Omental fat pad (tissue), 4 donors: ENCODE results near the gene CPHXL2. TPM values are rescaled to one million over a fixed set of nuclear protein-coding genes. Genes with fewer than 3 reads are reported as not detected.

Source experiments
- ATAC-seq: fragments of 150-250 bp; one replicate; pipeline ENCODE4 v1.9.1; 2016; ENCODE audit warnings: mild to moderate bottlenecking, moderate library complexity; ENCODE audit not compliant: low FRiP score
- DNase-seq: peaks from one replicate; pipeline ENCODE4 v3.0.0-alpha.2; 2019; ENCODE audit warnings: low spot score
- CTCF ChIP-seq, 3 donors: fragments of 450-650 bp; IDR thresholded peaks; one replicate each; pipeline ENCODE4 v1.5.1; 2016 to 2017; ENCODE audit warnings: antibody characterized with exemption in 3 of 3, mild to moderate bottlenecking in 3 of 3, moderate library complexity in 2 of 3
- total RNA-seq, 4 donors: library from RNA; depleted of rRNA; stranded (reverse); fragments of >200 nt; gene quantifications; one replicate each; pipeline ENCODE4 v1.1.0, GENCODE V29; 2016

Gene CPHXL2
- total RNA-seq, 4 donors from 2014 or later, result not detected

- TF ChIP-seq CTCF (IDR thresholded peaks at IDR 0.05), result no peak
- ATAC-seq (no peak), DNase-seq (no peak)
These were observed 48.5 kb downstream of the CPHXL2 start for GRCh38 chr16:75628351-75628750.

GRCh38 chr16:75627851-75628250 is 49.0 kb downstream of the CPHXL2 start:
- DNase-seq, result no peak
- no peak for ATAC-seq
- TF ChIP-seq CTCF (IDR thresholded peaks at IDR 0.05), result no peak

GRCh38 chr16:75626806-75627205 is 50.0 kb downstream of the CPHXL2 start:
- no peak for ATAC-seq
- no peak for DNase-seq
- TF ChIP-seq CTCF (IDR thresholded peaks at IDR 0.05), result no peak

- DNase-seq (no peak), ATAC-seq (peak; percentile 24)
- TF ChIP-seq CTCF (IDR thresholded peaks at IDR 0.05), result no peak
These were observed 51.9 kb downstream of the CPHXL2 start for GRCh38 chr16:75624921-75625334.

GRCh38 chr16:75622761-75623605 is 53.8 kb downstream of the CPHXL2 start, which contains the start of gene ADAT1:
Gene ADAT1 (minus strand): TSS chr16:75623281. CDS start chr16:75620799, 2,482 bp downstream.
- peak; percentile 96 for ATAC-seq

GRCh38 chr16:75621170-75621477 is 55.7 kb downstream of the CPHXL2 start:
- DNase-seq, result no peak
- no peak for ATAC-seq
- no peak for TF ChIP-seq CTCF (IDR thresholded peaks at IDR 0.05)

More at GRCh38 chr16:75622761-75623605, 53.8 kb downstream of the CPHXL2 start, which contains the start of gene ADAT1:
- no peak for TF ChIP-seq CTCF (IDR thresholded peaks at IDR 0.05)
- peak; percentile 97 for DNase-seq
